Left forelimb (tissue), 1 donor: ENCODE results near the gene ZP2.
"Not testable (repeated sequence)": the region's sequence is repeated elsewhere in the genome, so short reads cannot be mapped to it uniquely, and the experiment has no call there.

Experiments
- DNase-seq: peaks from one replicate; pipeline ENCODE4 v3.0.0-alpha.2; 2018; ENCODE audit warnings: low spot score

Gene ZP2

GRCh38 chr16:21211486-21211885 lies at the start of gene ZP2:
ZP2 (minus strand) TSS chr16:21211574; CDS start chr16:21211547, 27 bp downstream.
- DNase-seq = no peak

GRCh38 chr16:21257284-21257683 lies 45.9 kb upstream of the ZP2 start:
- no peak for DNase-seq

GRCh38 chr16:21256636-21257035 lies 45.3 kb upstream of the ZP2 start:
- DNase-seq = no peak

- DNase-seq = no peak
Measured at GRCh38 chr16:21253470-21253869, 42.1 kb upstream of the ZP2 start.

- no peak for DNase-seq
Measured at GRCh38 chr16:21250072-21250923, 38.9 kb upstream of the ZP2 start.

GRCh38 chr16:21248179-21248578 lies 36.8 kb upstream of the ZP2 start:
- not testable (repeated sequence) for DNase-seq

GRCh38 chr16:21244518-21245215 lies 33.3 kb upstream of the ZP2 start:
- no peak for DNase-seq

- DNase-seq = no peak
Measured at GRCh38 chr16:21242756-21243155, 31.4 kb upstream of the ZP2 start.

GRCh38 chr16:21239646-21240045 lies 28.3 kb upstream of the ZP2 start:
- no peak for DNase-seq

GRCh38 chr16:21236831-21237230 lies 25.5 kb upstream of the ZP2 start:
- no peak for DNase-seq

GRCh38 chr16:21235199-21235585 lies 23.8 kb upstream of the ZP2 start:
- no peak for DNase-seq

GRCh38 chr16:21233521-21234150 lies 22.3 kb upstream of the ZP2 start, which contains the start of gene ANKS4B:
ANKS4B (plus strand) TSS chr16:21233699; CDS start chr16:21233738, 39 bp downstream.
- no peak for DNase-seq

GRCh38 chr16:21233045-21233520 lies 21.7 kb upstream of the ZP2 start:
- no peak for DNase-seq

- DNase-seq = no peak
Measured at GRCh38 chr16:21228361-21228872, 17.0 kb upstream of the ZP2 start.

GRCh38 chr16:21227866-21228265 lies 16.5 kb upstream of the ZP2 start:
- no peak for DNase-seq

- DNase-seq = no peak
Measured at GRCh38 chr16:21226749-21227148, 15.4 kb upstream of the ZP2 start.

- DNase-seq = no peak
Measured at GRCh38 chr16:21224800-21225199, 13.4 kb upstream of the ZP2 start.

- DNase-seq = no peak
Measured at GRCh38 chr16:21223787-21224186, 12.4 kb upstream of the ZP2 start.

- DNase-seq = no peak
Measured at GRCh38 chr16:21222495-21223337, 11.3 kb upstream of the ZP2 start.

- DNase-seq = no peak
Measured at GRCh38 chr16:21219551-21219950, 8.2 kb upstream of the ZP2 start.

- DNase-seq = no peak
Measured at GRCh38 chr16:21218153-21218552, 6.8 kb upstream of the ZP2 start.
